ENCODE results near the gene MAP3K7. TPM values are rescaled to one million over a fixed set of nuclear protein-coding genes. Genes with fewer than 3 reads are reported as not detected.

The MAP3K7 gene
- total RNA-seq, result 10 to 100 TPM; 16.1 to 21.0 (median 20.8) TPM
- long read RNA-seq, donor 1, full-length matches to known transcripts, result 28 of 38 reads
- long read RNA-seq, donor 1, partial matches to known transcripts, result 2 of 38 reads
- long read RNA-seq, donor 1, other reads (novel, unspliced or antisense), result 8 of 38 reads
- long read RNA-seq, donor 2, full-length matches to known transcripts, result 6 of 9 reads
- long read RNA-seq, donor 2, partial matches to known transcripts, result 0 of 9 reads
- long read RNA-seq, donor 2, other reads (novel, unspliced or antisense), result 3 of 9 reads

DNA sequence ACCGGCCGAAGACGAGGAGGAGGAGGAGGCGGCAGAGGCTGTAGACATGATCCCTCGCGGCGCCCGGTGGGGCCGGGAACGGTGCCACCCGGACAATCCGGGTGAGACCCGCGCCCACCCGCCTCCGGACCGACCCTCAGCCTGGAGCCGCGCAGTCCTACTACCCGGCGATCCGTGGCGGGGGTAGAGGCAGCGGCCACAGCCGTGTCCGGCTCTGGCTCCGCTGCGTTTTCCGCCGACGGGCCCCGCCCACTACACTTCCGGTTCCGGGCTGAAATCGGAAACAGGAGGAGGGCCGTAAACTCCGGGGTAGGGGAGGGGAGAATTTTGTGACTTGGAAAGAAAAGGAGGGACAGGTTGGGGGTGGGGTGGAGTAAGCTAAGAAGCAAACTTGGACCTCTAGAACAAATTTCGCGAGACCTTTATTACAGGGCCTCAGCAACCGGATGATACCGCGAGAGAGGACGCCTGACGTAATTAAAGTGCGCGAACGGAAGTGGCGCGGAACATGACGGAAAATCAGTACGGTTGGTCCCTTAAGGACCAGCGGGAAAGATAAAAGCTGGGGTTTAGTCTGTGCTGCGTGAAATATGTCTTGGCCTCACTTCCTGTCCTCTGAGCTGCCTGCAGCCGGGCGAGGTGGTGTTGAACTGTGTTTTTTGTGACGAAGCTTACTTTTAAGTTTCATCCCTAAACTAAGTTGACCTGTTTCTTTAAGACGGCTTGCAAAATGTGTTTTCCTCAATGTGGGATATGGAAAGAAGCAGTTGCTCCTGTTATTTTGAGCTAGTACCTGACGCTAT, at the start of gene MAP3K7:
MAP3K7 (minus strand) TSS at position 237 of the 803 bp plus-strand sequence; CDS start at position 48, 189 bp downstream.
- peak; percentile 91 to 97 (median 95) for DNase-seq
- TF ChIP-seq, protein P1, sequence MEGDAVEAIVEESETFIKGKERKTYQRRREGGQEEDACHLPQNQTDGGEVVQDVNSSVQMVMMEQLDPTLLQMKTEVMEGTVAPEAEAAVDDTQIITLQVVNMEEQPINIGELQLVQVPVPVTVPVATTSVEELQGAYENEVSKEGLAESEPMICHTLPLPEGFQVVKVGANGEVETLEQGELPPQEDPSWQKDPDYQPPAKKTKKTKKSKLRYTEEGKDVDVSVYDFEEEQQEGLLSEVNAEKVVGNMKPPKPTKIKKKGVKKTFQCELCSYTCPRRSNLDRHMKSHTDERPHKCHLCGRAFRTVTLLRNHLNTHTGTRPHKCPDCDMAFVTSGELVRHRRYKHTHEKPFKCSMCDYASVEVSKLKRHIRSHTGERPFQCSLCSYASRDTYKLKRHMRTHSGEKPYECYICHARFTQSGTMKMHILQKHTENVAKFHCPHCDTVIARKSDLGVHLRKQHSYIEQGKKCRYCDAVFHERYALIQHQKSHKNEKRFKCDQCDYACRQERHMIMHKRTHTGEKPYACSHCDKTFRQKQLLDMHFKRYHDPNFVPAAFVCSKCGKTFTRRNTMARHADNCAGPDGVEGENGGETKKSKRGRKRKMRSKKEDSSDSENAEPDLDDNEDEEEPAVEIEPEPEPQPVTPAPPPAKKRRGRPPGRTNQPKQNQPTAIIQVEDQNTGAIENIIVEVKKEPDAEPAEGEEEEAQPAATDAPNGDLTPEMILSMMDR (IDR thresholded peaks at IDR 0.05), result no peak
- Histone ChIP-seq H3K36me3 (ENCODE audit: low read depth) (no peaks in the 10 kb centered on the region), H3K4me1 (ENCODE audit: low read depth) (peaks cover 14% of the 10 kb centered on the region), H3K9me3 (no peaks in the 10 kb centered on the region), H3K4me3 (peak within 1 kb of the TSS; percentile 99)
- ATAC-seq, result peak; percentile 97
- intact Hi-C loops (cut with DNase I, micrococcal nuclease), result no loop called here

DNA sequence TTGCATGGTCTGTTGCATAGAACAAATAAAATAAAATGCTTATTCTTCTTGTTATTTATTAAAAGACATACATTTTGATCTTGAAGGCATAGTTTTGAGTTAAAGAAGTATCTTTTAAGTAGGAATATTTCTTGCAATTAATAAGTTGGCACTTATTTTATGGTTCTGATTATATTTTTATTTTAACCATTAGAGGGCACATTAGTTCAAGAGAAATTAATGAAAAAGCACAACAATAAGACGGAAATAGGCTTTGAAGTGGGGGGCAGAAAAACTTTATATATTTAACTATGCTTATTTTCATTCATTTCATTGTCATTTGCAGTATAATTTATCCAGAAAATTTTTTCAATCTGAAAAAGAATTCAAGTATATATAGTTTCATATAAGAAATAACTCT, 44.2 kb upstream of the MAP3K7 start:
- no peak for DNase-seq
- TF ChIP-seq, protein P1 (IDR thresholded peaks at IDR 0.05), result no peak
- Histone ChIP-seq H3K36me3 (ENCODE audit: low read depth) (no peaks in the 10 kb centered on the region), H3K9me3 (no peaks in the 10 kb centered on the region), H3K4me3 (no peak overlapping the region), H3K4me1 (ENCODE audit: low read depth) (no peaks in the 10 kb centered on the region)
- ATAC-seq, result no peak
- intact Hi-C loops (cut with DNase I, micrococcal nuclease), result no loop called here

DNA sequence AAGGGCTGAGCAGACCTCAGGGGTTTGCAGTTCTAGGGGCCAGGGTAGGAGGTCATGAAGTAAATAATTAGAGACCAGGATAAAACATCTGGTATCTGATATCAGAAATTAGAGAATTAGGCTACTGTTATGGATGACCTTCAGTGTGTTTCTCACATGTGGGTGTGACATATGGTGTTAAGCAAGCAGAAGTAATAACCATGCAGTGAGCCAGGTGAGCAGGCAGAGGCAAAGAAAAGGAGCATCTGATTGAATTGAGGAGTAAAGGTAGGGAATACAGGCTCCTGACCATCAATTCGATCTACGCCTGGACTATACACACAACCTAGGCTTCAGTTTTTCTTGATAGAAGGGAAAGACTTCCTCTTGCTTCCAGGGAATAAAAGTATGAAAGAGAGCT, 34.7 kb upstream of the MAP3K7 start:
- DNase-seq, result no peak
- Histone ChIP-seq H3K4me3 (no peak overlapping the region), H3K9me3 (no peaks in the 10 kb centered on the region), H3K36me3 (ENCODE audit: low read depth) (no peaks in the 10 kb centered on the region), H3K4me1 (ENCODE audit: low read depth) (no peaks in the 10 kb centered on the region)
- TF ChIP-seq, protein P1 (IDR thresholded peaks at IDR 0.05), result no peak
- intact Hi-C loops (cut with DNase I, micrococcal nuclease), result no loop called here
- no peak for ATAC-seq

DNA sequence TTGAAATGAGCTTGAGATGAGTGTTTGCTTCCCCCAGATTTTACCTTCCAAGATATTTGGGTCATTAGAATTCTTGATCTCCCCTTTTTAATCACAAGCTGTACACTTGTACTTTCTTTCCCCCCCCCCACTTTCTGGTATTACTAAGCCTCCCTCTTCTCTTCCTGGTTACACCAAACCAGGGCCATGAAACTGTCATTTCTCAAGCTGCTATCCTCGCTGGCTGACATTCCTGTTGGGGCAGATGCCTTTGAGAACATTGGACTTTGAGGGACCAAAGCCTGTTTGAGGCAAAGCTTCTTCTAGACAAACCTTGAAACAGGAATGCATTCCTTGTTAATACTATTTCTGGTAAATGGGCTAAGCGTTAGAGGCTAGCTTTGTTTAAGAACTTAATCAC, 32.3 kb upstream of the MAP3K7 start:
- Histone ChIP-seq H3K4me3 (no peak overlapping the region), H3K36me3 (ENCODE audit: low read depth) (no peaks in the 10 kb centered on the region), H3K4me1 (ENCODE audit: low read depth) (no peaks in the 10 kb centered on the region), H3K9me3 (no peaks in the 10 kb centered on the region)
- DNase-seq, result no peak
- TF ChIP-seq, protein P1 (IDR thresholded peaks at IDR 0.05), result no peak
- ATAC-seq, result no peak
- intact Hi-C loops (cut with DNase I, micrococcal nuclease), result no loop called here

DNA sequence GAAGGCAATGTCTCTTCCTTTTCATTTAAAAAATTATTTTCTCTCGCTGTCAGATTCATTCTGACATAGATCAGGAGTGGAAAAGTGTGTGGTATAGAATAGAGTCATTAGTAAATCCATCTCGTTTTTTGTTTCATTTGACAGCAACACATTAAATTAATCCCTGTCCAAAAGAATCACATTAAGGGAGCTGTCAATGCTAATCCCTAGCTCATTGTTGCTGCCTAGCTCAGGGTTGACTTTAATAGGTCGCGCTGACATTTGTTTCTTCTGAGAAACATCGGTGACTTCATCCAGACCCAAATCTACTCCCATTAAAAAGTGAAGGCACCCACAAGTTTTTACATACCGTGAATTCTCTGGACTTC, 25.4 kb upstream of the MAP3K7 start:
- intact Hi-C loops (cut with DNase I, micrococcal nuclease), result no loop called here
- H3K9me3 ChIP-seq, result no peaks in the 10 kb centered on the region
- no peak overlapping the region for H3K4me3 ChIP-seq
- TF ChIP-seq, protein P1 (IDR thresholded peaks at IDR 0.05), result no peak
- ATAC-seq, result no peak
- H3K36me3 ChIP-seq (ENCODE audit: low read depth), result no peaks in the 10 kb centered on the region
- DNase-seq, result no peak
- no peaks in the 10 kb centered on the region for H3K4me1 ChIP-seq (ENCODE audit: low read depth)
